K562 (cell line): ENCODE results near the gene NPFFR1. TPM values are rescaled to one million over a fixed set of nuclear protein-coding genes. Genes with fewer than 3 reads are reported as not detected.

ENCODE experiments used
- ATAC-seq: fragments of 200-7000 bp; cut with Tn5 transposase; 3 replicates; pipeline ENCODE4 v1.9.1; 2020; ENCODE audit warnings: moderate library complexity
- BruUV-seq: library from RNA; stranded (reverse); fragments of 400-500 nt; replicated peaks from 2 replicates; lab custom pipeline; 2021; lab: Mats Ljungman, UMichigan
- CTCF ChIA-PET: fragments of 300-600 bp; formaldehyde crosslinking; extraction: SDS; loops from one replicate; lab custom pipeline; 2021; ENCODE audit warnings: low intra/inter-chr PET ratio; lab: Yijun Ruan, JAX
- POLR2A ChIA-PET: fragments of 300-600, 350-650 bp; sonication (Branson Sonifier 250); formaldehyde crosslinking; extraction: SDS; loops from one replicate; lab custom pipeline; 2021; ENCODE audit warnings: antibody characterized with exemption, inconsistent platforms; lab: Yijun Ruan, JAX
- DNase-seq, 4 experiments: peaks; one replicate each; pipeline versions ENCODE4 v3.0.0 to v3.0.0-alpha.2; 2011 to 2018; ENCODE audit warnings: low spot score in 3 of 4, mixed read lengths in 3 of 4; ENCODE audit errors: extremely low read depth in 1 of 4
- FAIRE-seq: peaks from 2 replicates; lab custom pipeline; 2011; peaks lifted over from hg19 to GRCh38; lab: Jason Lieb, UNC
- H2AFZ ChIP-seq: 2 replicates; pipeline ENCODE4 v1.6.0; 2011; ENCODE audit warnings: low read depth, low read length, control low read depth, inconsistent platforms
- H3K27ac ChIP-seq: fragments of 200-600 bp; 3 replicates; pipeline ENCODE4 v1.8.0; 2011; ENCODE audit warnings: low read depth, mild to moderate bottlenecking, control low read depth, inconsistent platforms, low read length, moderate library complexity, mixed read lengths; ENCODE audit errors: extremely low read depth
- H3K27me3 ChIP-seq, 2 experiments: fragments of 300-600 bp in 1 of 2; 2 replicates in 1 of 2; 3 replicates in 1 of 2; pipeline versions ENCODE4 v1.6.0 to v1.8.0; 2011; ENCODE audit warnings: inconsistent platforms in 2 of 2, low read length in 2 of 2, mild to moderate bottlenecking in 1 of 2, mixed read lengths in 1 of 2, moderate library complexity in 1 of 2; ENCODE audit not compliant: control insufficient read depth in 2 of 2, insufficient read depth in 2 of 2
- H3K36me3 ChIP-seq: fragments of 300-600 bp; 3 replicates; pipeline ENCODE4 v1.8.0; 2011; ENCODE audit warnings: mild to moderate bottlenecking, low read length, inconsistent platforms; ENCODE audit not compliant: control insufficient read depth, insufficient read depth
- H3K4me1 ChIP-seq, 2 experiments: fragments of 200-600 bp in 1 of 2; replicated peaks in 1 of 2; 2 replicates in 1 of 2; 3 replicates in 1 of 2; pipeline versions ENCODE4 v1.5.1 to v1.8.0; 2011; ENCODE audit warnings: inconsistent platforms in 2 of 2, low read length in 2 of 2, mild to moderate bottlenecking in 1 of 2, mixed read lengths in 1 of 2, moderate library complexity in 1 of 2; ENCODE audit not compliant: control insufficient read depth in 2 of 2, insufficient read depth in 2 of 2
- H3K4me2 ChIP-seq: 2 replicates; pipeline ENCODE4 v1.6.1; 2011; ENCODE audit warnings: low read length, control low read depth, inconsistent platforms, mixed read lengths; ENCODE audit not compliant: insufficient read depth
- H3K4me3 ChIP-seq: fragments of 200-600 bp; sonication (generic), shearing (Covaris generic); 2 replicates; pipeline ENCODE4 v1.5.1; 2016; ENCODE audit warnings: control low read depth, inconsistent platforms
- H3K79me2 ChIP-seq: fragments of 200-600 bp; 3 replicates; pipeline ENCODE4 v1.8.0; 2011; ENCODE audit warnings: low read length, inconsistent platforms; ENCODE audit not compliant: control insufficient read depth, insufficient read depth
- H3K9ac ChIP-seq, 2 experiments: 2 replicates each; pipeline versions ENCODE4 v1.6.0 to v1.6.1; 2011; ENCODE audit warnings: low read depth in 2 of 2, low read length in 2 of 2, control low read depth in 1 of 2, inconsistent platforms in 1 of 2, mild to moderate bottlenecking in 1 of 2, mixed read lengths in 1 of 2; ENCODE audit not compliant: insufficient read depth in 1 of 2
- H3K9me1 ChIP-seq: one replicate; pipeline ENCODE4 v1.6.0; 2011; ENCODE audit warnings: inconsistent platforms, mild to moderate bottlenecking, low read length, moderate library complexity; ENCODE audit not compliant: control insufficient read depth, insufficient read depth
- H3K9me3 ChIP-seq: replicated peaks from 2 replicates; pipeline ENCODE4 v1.5.1; 2011; ENCODE audit warnings: low read depth, low read length, inconsistent platforms; ENCODE audit not compliant: control insufficient read depth, insufficient read depth
- H4K20me1 ChIP-seq: replicated peaks from 2 replicates; pipeline ENCODE4 v1.6.1; 2011; ENCODE audit warnings: low read length, inconsistent platforms, mixed read lengths; ENCODE audit not compliant: control insufficient read depth, insufficient read depth
- ELK3 ChIP-seq: fragments of 450-650 bp; formaldehyde crosslinking; IDR thresholded peaks from 2 replicates; pipeline ENCODE4 v1.4.0; 2020; ENCODE audit warnings: mild to moderate bottlenecking
- IRF2 ChIP-seq: sonication (generic); formaldehyde crosslinking; IDR thresholded peaks from 2 replicates; pipeline ENCODE4 v1.8.1; 2022; ENCODE audit warnings: mild to moderate bottlenecking, missing genetic modification reagents
- KAT7 ChIP-seq: sonication (generic); formaldehyde crosslinking; IDR thresholded peaks from 2 replicates; pipeline ENCODE4 v1.8.0; 2022; ENCODE audit warnings: missing genetic modification reagents, mild to moderate bottlenecking, borderline replicate concordance
- MEIS2 ChIP-seq: fragments of 450-650 bp; IDR thresholded peaks from 2 replicates; pipeline ENCODE4 v1.6.1; 2014; ENCODE audit warnings: mild to moderate bottlenecking; ENCODE audit not compliant: partially characterized antibody
- PHTF2 ChIP-seq: fragments of 250-450 bp; sonication (Bioruptor Pico); IDR thresholded peaks from 2 replicates; pipeline ENCODE4 v1.5.0; 2021; ENCODE audit warnings: mild to moderate bottlenecking
- RHOXF2B ChIP-seq: fragments of 250-450 bp; sonication (Bioruptor Pico); conservative IDR thresholded peaks from 2 replicates; pipeline ENCODE4 v1.5.1; 2021
- TBP ChIP-seq: optimal IDR thresholded peaks from 2 replicates; pipeline ENCODE3; 2011; ENCODE audit warnings: low read depth, low read length, improper control_type of control experiment
- ZFPM2 ChIP-seq: fragments of 250-450 bp; sonication (Bioruptor Pico); IDR thresholded peaks from 2 replicates; pipeline ENCODE4 v1.5.1; 2022; ENCODE audit warnings: mild to moderate bottlenecking
- ZNF143 ChIP-seq: sonication (generic); formaldehyde crosslinking; IDR thresholded peaks from 2 replicates; pipeline ENCODE4 v1.9.0; 2022; ENCODE audit warnings: mild to moderate bottlenecking, missing genetic modification reagents
- ZNF253 ChIP-seq: fragments of 250-450 bp; sonication (Bioruptor Pico); conservative IDR thresholded peaks from 2 replicates; pipeline ENCODE4 v1.6.1; 2021; ENCODE audit warnings: mild to moderate bottlenecking
- WGBS: fragments of 100-300 bp; shearing (Covaris generic); methylation state at CpG from one replicate; pipeline ENCODE4 v1.1.6; 2016; ENCODE audit warnings: low coverage, mixed read lengths; ENCODE audit not compliant: insufficient coverage; ENCODE audit errors: missing lambda C conversion rate; 5-methylcytosine and 5-hydroxymethylcytosine counted together
- in situ Hi-C: fragments of 300-500 bp; cut with MboI; formaldehyde crosslinking; loops from 4 replicates; pipeline ENCODE4 v1.15.0; 2018; ENCODE audit warnings: inconsistent platforms, mixed read lengths
- intact Hi-C: fragments of 100-400 bp; cut with micrococcal nuclease; formaldehyde crosslinking; loops from 2 replicates; pipeline ENCODE4 v1.14.2; 2022
- polyA plus RNA-seq, 8 experiments: library from polyadenylated mRNA; depleted of rRNA in 4 of 8; stranded (reverse) in 5 of 8; unstranded in 3 of 8; fragments of >200 nt; fragmentation: Nextera tagmentation in 2 of 8; fragmentation: Illumina TruSeq in 1 of 8; extraction: Ambion mirVana in 2 of 8; extraction: Trizol in 1 of 8; gene quantifications; 2 replicates each; pipeline versions ENCODE4 v1.2.1 to v1.2.3, GENCODE V29; 2011 to 2014; ENCODE audit warnings: inconsistent platforms in 1 of 8, missing spikeins in 1 of 8
- total RNA-seq, 7 experiments: library from RNA; depleted of rRNA in 6 of 7; stranded (reverse); fragments of >200 nt in 6 of 7; fragmentation: Illumina TruSeq in 2 of 7; extraction: Trizol in 2 of 7; gene quantifications; 2 replicates each; pipeline versions ENCODE4 v1.2.1 to v1.2.3, GENCODE V29; 2011 to 2021; ENCODE audit warnings: low replicate concordance in 1 of 7
- TF ChIP-seq, protein P1 (sequence below): sonication (generic); formaldehyde crosslinking; IDR thresholded peaks from 2 replicates; pipeline ENCODE4 v1.8.0; 2022; ENCODE audit warnings: mild to moderate bottlenecking, missing genetic modification reagents

Gene NPFFR1
- total and polyA plus RNA-seq, 9 of the 15 experiments (the other 6 are each of a cell fraction or from before 2014, with no cell fraction given), result under 0.01 TPM; not detected in 8

DNA sequence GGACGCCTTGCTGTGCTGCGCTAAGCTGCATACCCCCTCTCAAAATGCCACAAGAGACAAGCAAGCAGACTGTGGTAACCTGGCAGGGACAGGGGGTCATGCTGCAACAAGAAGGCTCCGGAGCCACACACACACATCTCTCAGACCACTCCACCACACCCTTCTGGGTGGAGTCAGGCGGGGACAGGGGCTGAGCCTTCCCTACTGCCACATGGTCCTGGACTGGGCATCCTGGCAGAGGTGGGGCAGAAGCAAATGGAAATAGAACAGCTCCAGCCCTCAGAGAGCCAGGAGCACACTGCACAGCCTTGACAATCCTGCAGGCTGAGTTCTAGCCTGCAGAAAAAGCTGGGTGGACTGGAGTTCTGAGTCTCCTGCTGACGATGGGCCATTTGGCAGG is 28.4 kb upstream of the NPFFR1 start:
- ATAC-seq (no peak), DNase-seq (no peak), FAIRE-seq (no peak)
- Histone ChIP-seq H3K4me2 (no peak overlapping the region), H3K9me3 (no peaks in the 10 kb centered on the region), H3K4me3 (no peak overlapping the region), H3K9ac (peak overlapping the region in 1 of 2 experiments; percentile 43; a peak in 1 of 4 replicates), H2AFZ (no peak overlapping the region), H3K27me3 (peaks cover 0 to 5% of the 10 kb centered on the region in 2 experiments; a peak in 1 of 5 replicates), H3K79me2 (no peaks in the 10 kb centered on the region), H3K27ac (no peak overlapping the region), H3K4me1 (peaks cover 0 to 2% of the 10 kb centered on the region in 2 experiments; a peak in 1 of 5 replicates), H3K9me1 (peaks cover 4% of the 10 kb centered on the region), H4K20me1 (peaks cover 7% of the 10 kb centered on the region; the same call in 1 of the 2 replicates), H3K36me3 (no peaks in the 10 kb centered on the region)
- POLR2A ChIA-PET, result interaction anchor here (0.7 kb wide), 1 partner anchor 9 kb away, joined by 3 read pairs; no protein-coding TSS in a partner anchor
- intact Hi-C loops (no loop called here), in situ Hi-C loops (no loop called here)
- 18% methylated on average over 5 of the region's 5 CpGs for WGBS
- TF ChIP-seq KAT7 (CRISPR knock-in tag) (no peak), ZFPM2 (no peak)
- BruUV-seq, result no TSS peak
- CTCF ChIA-PET, result no interaction called here

GRCh38 chr10:70311698-70312097 is 27.9 kb upstream of the NPFFR1 start:
- POLR2A ChIA-PET, result interaction anchor here (0.7 kb wide), 1 partner anchor 8 kb away, joined by 3 read pairs; no protein-coding TSS in a partner anchor
- CTCF ChIA-PET, result no interaction called here
- H3K27ac ChIP-seq, result no peak overlapping the region
- H3K27me3 ChIP-seq, result peaks cover 0 to 5% of the 10 kb centered on the region in 2 experiments; a peak in 1 of 5 replicates
- in situ Hi-C loops (no loop called here), intact Hi-C loops (no loop called here)
- peaks cover 4% of the 10 kb centered on the region; the same call in 1 of the 2 replicates for H4K20me1 ChIP-seq
- no peak for ATAC-seq
- FAIRE-seq, result no peak
- H3K79me2 ChIP-seq, result no peaks in the 10 kb centered on the region
- no TSS peak for BruUV-seq
- H2AFZ ChIP-seq, result no peak overlapping the region
- no peaks in the 10 kb centered on the region for H3K9me3 ChIP-seq
- no peak overlapping the region for H3K4me2 ChIP-seq
- 0 out of 4 replicates have a peak overlapping the region, but pooled peaks of 1 of the 2 experiments have one; percentile 47 for H3K9ac ChIP-seq
- H3K4me1 ChIP-seq, result peaks cover 0 to 2% of the 10 kb centered on the region in 2 experiments; a peak in 1 of 5 replicates
- no peak for DNase-seq
- H3K9me1 ChIP-seq, result peaks cover 4% of the 10 kb centered on the region
- no peaks in the 10 kb centered on the region for H3K36me3 ChIP-seq
- 8% methylated on average over 3 of the region's 3 CpGs for WGBS
- H3K4me3 ChIP-seq, result no peak overlapping the region
- TF ChIP-seq ELK3 (CRISPR knock-in tag) (no peak), ZNF143 (CRISPR knock-in tag) (no peak), RHOXF2B (CRISPR knock-in tag) (no peak), ZNF253 (CRISPR knock-in tag) (no peak), TBP (no peak), IRF2 (CRISPR knock-in tag) (no peak), PHTF2 (CRISPR knock-in tag) (no peak), MEIS2 (no peak)
- TF ChIP-seq, protein P1, sequence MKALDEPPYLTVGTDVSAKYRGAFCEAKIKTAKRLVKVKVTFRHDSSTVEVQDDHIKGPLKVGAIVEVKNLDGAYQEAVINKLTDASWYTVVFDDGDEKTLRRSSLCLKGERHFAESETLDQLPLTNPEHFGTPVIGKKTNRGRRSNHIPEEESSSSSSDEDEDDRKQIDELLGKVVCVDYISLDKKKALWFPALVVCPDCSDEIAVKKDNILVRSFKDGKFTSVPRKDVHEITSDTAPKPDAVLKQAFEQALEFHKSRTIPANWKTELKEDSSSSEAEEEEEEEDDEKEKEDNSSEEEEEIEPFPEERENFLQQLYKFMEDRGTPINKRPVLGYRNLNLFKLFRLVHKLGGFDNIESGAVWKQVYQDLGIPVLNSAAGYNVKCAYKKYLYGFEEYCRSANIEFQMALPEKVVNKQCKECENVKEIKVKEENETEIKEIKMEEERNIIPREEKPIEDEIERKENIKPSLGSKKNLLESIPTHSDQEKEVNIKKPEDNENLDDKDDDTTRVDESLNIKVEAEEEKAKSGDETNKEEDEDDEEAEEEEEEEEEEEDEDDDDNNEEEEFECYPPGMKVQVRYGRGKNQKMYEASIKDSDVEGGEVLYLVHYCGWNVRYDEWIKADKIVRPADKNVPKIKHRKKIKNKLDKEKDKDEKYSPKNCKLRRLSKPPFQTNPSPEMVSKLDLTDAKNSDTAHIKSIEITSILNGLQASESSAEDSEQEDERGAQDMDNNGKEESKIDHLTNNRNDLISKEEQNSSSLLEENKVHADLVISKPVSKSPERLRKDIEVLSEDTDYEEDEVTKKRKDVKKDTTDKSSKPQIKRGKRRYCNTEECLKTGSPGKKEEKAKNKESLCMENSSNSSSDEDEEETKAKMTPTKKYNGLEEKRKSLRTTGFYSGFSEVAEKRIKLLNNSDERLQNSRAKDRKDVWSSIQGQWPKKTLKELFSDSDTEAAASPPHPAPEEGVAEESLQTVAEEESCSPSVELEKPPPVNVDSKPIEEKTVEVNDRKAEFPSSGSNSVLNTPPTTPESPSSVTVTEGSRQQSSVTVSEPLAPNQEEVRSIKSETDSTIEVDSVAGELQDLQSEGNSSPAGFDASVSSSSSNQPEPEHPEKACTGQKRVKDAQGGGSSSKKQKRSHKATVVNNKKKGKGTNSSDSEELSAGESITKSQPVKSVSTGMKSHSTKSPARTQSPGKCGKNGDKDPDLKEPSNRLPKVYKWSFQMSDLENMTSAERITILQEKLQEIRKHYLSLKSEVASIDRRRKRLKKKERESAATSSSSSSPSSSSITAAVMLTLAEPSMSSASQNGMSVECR (CRISPR knock-in tag), result no peak
